ENCODE measurements around the gene GCKR. TPM values are rescaled to one million over a fixed set of nuclear protein-coding genes. Genes with fewer than 3 reads are reported as not detected.
"Not testable (repeated sequence)": the region's sequence is repeated elsewhere in the genome, so short reads cannot be mapped to it uniquely, and the experiment has no call there.

The GCKR gene
- total RNA-seq, 1 experiment from 2014 or later, result not detected

- DNase-seq (ENCODE audit: low spot score), result no peak
- no peaks in the 10 kb centered on the region for H3K9me3 ChIP-seq (ENCODE audit: low read depth, low read length, poor library complexity, severe bottlenecking)
- H3K4me1 ChIP-seq (ENCODE audit: insufficient read depth, low read length, poor library complexity, severe bottlenecking), result no peaks in the 10 kb centered on the region
- intact Hi-C loops (cut with micrococcal nuclease; ENCODE audit: unreplicated experiment), result no loop called here
- H3K36me3 ChIP-seq (ENCODE audit: insufficient read depth, low read length, poor library complexity, severe bottlenecking), result no peaks in the 10 kb centered on the region
- TF ChIP-seq EZH2 (IDR thresholded peaks at IDR 0.05; ENCODE audit: borderline replicate concordance, low read depth, low read length, poor library complexity, severe bottlenecking) (no peak), CTCF (conservative IDR thresholded peaks at IDR 0.05; ENCODE audit: low read depth, low read length) (no peak)
- no peak overlapping the region for H3K4me3 ChIP-seq (ENCODE audit: low read depth, low read length, poor library complexity, severe bottlenecking)
- POLR2A ChIA-PET (ENCODE audit: low non-redundant PET), result no interaction called here
- peaks cover 20% of the 10 kb centered on the region for H3K27me3 ChIP-seq (replicated peaks; ENCODE audit: insufficient read depth, low read depth, low read length, poor library complexity)
- BruUV-seq (replicated peaks), result no TSS peak
- H3K27ac ChIP-seq (ENCODE audit: low read depth, low read length, poor library complexity, severe bottlenecking), result no peak overlapping the region
- CTCF ChIA-PET, result no interaction called here
These were observed 54.9 kb downstream of the GCKR start for GRCh38 chr2:27551514-27551913.

DNA sequence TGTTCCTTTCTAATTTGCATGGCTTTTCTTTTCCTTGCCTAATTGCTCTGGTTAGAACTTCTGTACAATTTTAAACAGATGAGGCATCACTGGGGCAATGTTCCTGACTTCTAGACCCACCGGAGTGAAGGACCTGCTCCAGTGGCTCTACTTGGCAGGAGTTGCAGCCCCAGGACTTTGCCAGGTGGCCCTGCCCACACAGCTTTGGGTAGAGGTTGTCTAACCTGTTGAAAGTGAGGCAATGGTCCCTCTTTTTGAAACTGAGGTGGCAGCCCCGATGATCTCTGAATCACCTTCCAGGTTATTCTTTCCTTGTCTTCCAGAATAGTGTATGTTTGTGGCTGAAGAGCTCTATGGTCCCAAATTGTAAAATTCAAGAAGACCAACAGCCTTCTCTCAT is 56.3 kb downstream of the GCKR start:
- intact Hi-C loops (cut with micrococcal nuclease; ENCODE audit: unreplicated experiment), result no loop called here
- CTCF ChIA-PET, result no interaction called here
- H3K36me3 ChIP-seq (ENCODE audit: insufficient read depth, low read length, poor library complexity, severe bottlenecking), result no peaks in the 10 kb centered on the region
- H3K9me3 ChIP-seq (ENCODE audit: low read depth, low read length, poor library complexity, severe bottlenecking), result no peaks in the 10 kb centered on the region
- no TSS peak for BruUV-seq (replicated peaks)
- TF ChIP-seq CTCF (conservative IDR thresholded peaks at IDR 0.05; ENCODE audit: low read depth, low read length), result no peak
- no peak for TF ChIP-seq EZH2 (IDR thresholded peaks at IDR 0.05; ENCODE audit: borderline replicate concordance, low read depth, low read length, poor library complexity, severe bottlenecking)
- no peaks in the 10 kb centered on the region for H3K4me1 ChIP-seq (ENCODE audit: insufficient read depth, low read length, poor library complexity, severe bottlenecking)
- H3K4me3 ChIP-seq (ENCODE audit: low read depth, low read length, poor library complexity, severe bottlenecking), result no peak overlapping the region
- POLR2A ChIA-PET (ENCODE audit: low non-redundant PET), result no interaction called here
- no peak overlapping the region for H3K27ac ChIP-seq (ENCODE audit: low read depth, low read length, poor library complexity, severe bottlenecking)
- H3K27me3 ChIP-seq (replicated peaks; ENCODE audit: insufficient read depth, low read depth, low read length, poor library complexity), result peaks cover 20% of the 10 kb centered on the region
- no peak for DNase-seq (ENCODE audit: low spot score)

DNA sequence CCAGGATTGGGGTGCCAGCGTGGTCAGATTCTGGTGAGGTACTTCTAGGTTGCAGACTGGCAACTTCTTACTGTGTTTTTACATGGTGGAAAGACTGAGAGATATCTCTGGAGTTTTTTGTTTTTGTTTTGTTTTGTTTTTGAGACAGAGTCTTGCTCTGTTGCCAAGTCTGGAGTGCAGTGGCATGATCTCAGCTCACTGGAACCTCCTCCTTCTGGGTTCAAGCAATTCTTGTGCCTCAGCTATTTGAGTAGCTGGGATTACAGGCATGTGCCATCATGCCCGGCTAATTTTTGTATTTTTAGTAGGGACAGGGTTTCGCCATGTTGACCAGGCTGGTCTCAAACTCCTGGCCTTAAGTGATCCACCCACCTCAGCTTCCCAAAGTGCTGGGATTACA is 57.8 kb downstream of the GCKR start:
- H3K4me3 ChIP-seq (ENCODE audit: low read depth, low read length, poor library complexity, severe bottlenecking); H3K4me1 ChIP-seq (ENCODE audit: insufficient read depth, low read length, poor library complexity, severe bottlenecking); H3K27ac ChIP-seq (ENCODE audit: low read depth, low read length, poor library complexity, severe bottlenecking); POLR2A ChIA-PET (ENCODE audit: low non-redundant PET); BruUV-seq (replicated peaks); H3K36me3 ChIP-seq (ENCODE audit: insufficient read depth, low read length, poor library complexity, severe bottlenecking); CTCF ChIA-PET; intact Hi-C loops (cut with micrococcal nuclease; ENCODE audit: unreplicated experiment); DNase-seq (ENCODE audit: low spot score); H3K9me3 ChIP-seq (ENCODE audit: low read depth, low read length, poor library complexity, severe bottlenecking): not testable (repeated sequence)
- peaks cover 23% of the 10 kb centered on the region for H3K27me3 ChIP-seq (replicated peaks; ENCODE audit: insufficient read depth, low read depth, low read length, poor library complexity)

- BruUV-seq (replicated peaks), result no TSS peak
- Histone ChIP-seq H3K27ac (ENCODE audit: low read depth, low read length, poor library complexity, severe bottlenecking) (no peak overlapping the region), H3K4me3 (ENCODE audit: low read depth, low read length, poor library complexity, severe bottlenecking) (no peak overlapping the region), H3K27me3 (replicated peaks; ENCODE audit: insufficient read depth, low read depth, low read length, poor library complexity) (peaks cover 5% of the 10 kb centered on the region), H3K4me1 (ENCODE audit: insufficient read depth, low read length, poor library complexity, severe bottlenecking) (no peaks in the 10 kb centered on the region), H3K9me3 (ENCODE audit: low read depth, low read length, poor library complexity, severe bottlenecking) (no peaks in the 10 kb centered on the region), H3K36me3 (ENCODE audit: insufficient read depth, low read length, poor library complexity, severe bottlenecking) (no peaks in the 10 kb centered on the region)
- TF ChIP-seq CTCF (conservative IDR thresholded peaks at IDR 0.05; ENCODE audit: low read depth, low read length) (no peak), EZH2 (IDR thresholded peaks at IDR 0.05; ENCODE audit: borderline replicate concordance, low read depth, low read length, poor library complexity, severe bottlenecking) (no peak)
- no peak for DNase-seq (ENCODE audit: low spot score)
- POLR2A ChIA-PET (ENCODE audit: low non-redundant PET), result no interaction called here
- intact Hi-C loops (cut with micrococcal nuclease; ENCODE audit: unreplicated experiment), result no loop called here
- CTCF ChIA-PET, result no interaction called here
These were observed 62.6 kb downstream of the GCKR start for GRCh38 chr2:27559228-27559627.

Data from A673 (cell line).